Measurements from ENCODE around the gene DNAH1. TPM values are rescaled to one million over a fixed set of nuclear protein-coding genes. Genes with fewer than 3 reads are reported as not detected.

Gene DNAH1
- total RNA-seq, 1 experiment from 2014 or later, result 1.2 TPM

GRCh38 chr3:52396011-52396906 lies 80.1 kb downstream of the DNAH1 start:
- in situ Hi-C loops (cut with HindIII; ENCODE audit: low sequenced_read_pairs), result no loop called here
- DNase-seq (ENCODE audit: low spot score), result no peak

GRCh38 chr3:52396907-52397591 lies 80.9 kb downstream of the DNAH1 start:
- DNase-seq (ENCODE audit: low spot score), result no peak
- in situ Hi-C loops (cut with HindIII; ENCODE audit: low sequenced_read_pairs), result no loop called here

GRCh38 chr3:52397676-52398399 lies 81.7 kb downstream of the DNAH1 start:
- in situ Hi-C loops (cut with HindIII; ENCODE audit: low sequenced_read_pairs), result no loop called here
- DNase-seq (ENCODE audit: low spot score), result no peak

- in situ Hi-C loops (cut with HindIII; ENCODE audit: low sequenced_read_pairs), result no loop called here
These were observed 82.6 kb downstream of the DNAH1 start for GRCh38 chr3:52398670-52399081.

GRCh38 chr3:52399131-52399530 lies 83.0 kb downstream of the DNAH1 start:
- in situ Hi-C loops (cut with HindIII; ENCODE audit: low sequenced_read_pairs), result no loop called here
- no peak for DNase-seq (ENCODE audit: low spot score)

More at GRCh38 chr3:52398670-52399081, 82.6 kb downstream of the DNAH1 start:
- no peak for DNase-seq (ENCODE audit: low spot score)

- no peak for DNase-seq (ENCODE audit: low spot score)
- in situ Hi-C loops (cut with HindIII; ENCODE audit: low sequenced_read_pairs), result no loop called here
These were observed 83.5 kb downstream of the DNAH1 start for GRCh38 chr3:52399593-52399992.

- in situ Hi-C loops (cut with HindIII; ENCODE audit: low sequenced_read_pairs), result no loop called here
- DNase-seq (ENCODE audit: low spot score), result no peak
These were observed 84.2 kb downstream of the DNAH1 start for GRCh38 chr3:52400275-52400793.

- in situ Hi-C loops (cut with HindIII; ENCODE audit: low sequenced_read_pairs), result no loop called here
These were observed 84.9 kb downstream of the DNAH1 start for GRCh38 chr3:52401021-52401420.

GRCh38 chr3:52401551-52401950 lies 85.4 kb downstream of the DNAH1 start:
- DNase-seq (ENCODE audit: low spot score), result no peak
- in situ Hi-C loops (cut with HindIII; ENCODE audit: low sequenced_read_pairs), result no loop called here

More at GRCh38 chr3:52401021-52401420, 84.9 kb downstream of the DNAH1 start:
- no peak for DNase-seq (ENCODE audit: low spot score)

GRCh38 chr3:52402101-52402521 lies 86.0 kb downstream of the DNAH1 start:
- in situ Hi-C loops (cut with HindIII; ENCODE audit: low sequenced_read_pairs), result no loop called here
- no peak for DNase-seq (ENCODE audit: low spot score)

- no peak for DNase-seq (ENCODE audit: low spot score)
- in situ Hi-C loops (cut with HindIII; ENCODE audit: low sequenced_read_pairs), result no loop called here
These were observed 86.7 kb downstream of the DNAH1 start for GRCh38 chr3:52402706-52403270.

GRCh38 chr3:52403271-52403841 lies 87.2 kb downstream of the DNAH1 start:
- no peak for DNase-seq (ENCODE audit: low spot score)
- in situ Hi-C loops (cut with HindIII; ENCODE audit: low sequenced_read_pairs), result no loop called here

GRCh38 chr3:52403955-52404354 lies 87.8 kb downstream of the DNAH1 start:
- DNase-seq (ENCODE audit: low spot score), result no peak
- in situ Hi-C loops (cut with HindIII; ENCODE audit: low sequenced_read_pairs), result no loop called here

GRCh38 chr3:52404391-52404790 lies 88.3 kb downstream of the DNAH1 start:
- DNase-seq (ENCODE audit: low spot score), result no peak
- in situ Hi-C loops (cut with HindIII; ENCODE audit: low sequenced_read_pairs), result no loop called here

GRCh38 chr3:52405066-52405465 lies 88.9 kb downstream of the DNAH1 start:
- no peak for DNase-seq (ENCODE audit: low spot score)
- in situ Hi-C loops (cut with HindIII; ENCODE audit: low sequenced_read_pairs), result no loop called here

- in situ Hi-C loops (cut with HindIII; ENCODE audit: low sequenced_read_pairs), result no loop called here
- DNase-seq (ENCODE audit: low spot score), result no peak
These were observed 89.5 kb downstream of the DNAH1 start for GRCh38 chr3:52405601-52406110.

- DNase-seq (ENCODE audit: low spot score), result no peak
- in situ Hi-C loops (cut with HindIII; ENCODE audit: low sequenced_read_pairs), result no loop called here
These were observed 90.1 kb downstream of the DNAH1 start for GRCh38 chr3:52406231-52406661.

GRCh38 chr3:52406791-52407510 lies 90.8 kb downstream of the DNAH1 start:
- no peak for DNase-seq (ENCODE audit: low spot score)
- in situ Hi-C loops (cut with HindIII; ENCODE audit: low sequenced_read_pairs), result no loop called here

Data from G401 (cell line).